ENCODE data around the gene PCDH1.

Gene PCDH1

DNA sequence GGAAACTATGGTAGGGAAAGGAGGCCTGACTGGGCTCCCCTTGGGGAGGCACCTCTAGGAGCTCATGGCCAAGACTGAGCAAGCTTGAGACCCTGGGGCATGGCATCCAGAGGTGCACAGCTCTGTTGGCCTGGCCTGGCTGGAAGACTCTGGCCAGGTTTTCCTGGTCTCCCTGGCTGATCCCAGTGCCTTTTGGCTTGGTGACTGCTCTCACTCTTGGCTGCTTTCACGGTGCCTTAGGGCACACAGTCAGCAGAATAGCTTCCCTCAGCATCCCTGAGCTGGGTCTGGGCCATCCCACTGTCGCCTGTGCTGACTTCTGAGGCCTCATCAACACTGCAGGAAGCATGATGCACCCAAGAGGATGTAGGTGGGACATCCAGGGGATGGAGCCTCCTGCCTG, 32.1 kb upstream of the PCDH1 start:
- TF ChIP-seq, protein P1, sequence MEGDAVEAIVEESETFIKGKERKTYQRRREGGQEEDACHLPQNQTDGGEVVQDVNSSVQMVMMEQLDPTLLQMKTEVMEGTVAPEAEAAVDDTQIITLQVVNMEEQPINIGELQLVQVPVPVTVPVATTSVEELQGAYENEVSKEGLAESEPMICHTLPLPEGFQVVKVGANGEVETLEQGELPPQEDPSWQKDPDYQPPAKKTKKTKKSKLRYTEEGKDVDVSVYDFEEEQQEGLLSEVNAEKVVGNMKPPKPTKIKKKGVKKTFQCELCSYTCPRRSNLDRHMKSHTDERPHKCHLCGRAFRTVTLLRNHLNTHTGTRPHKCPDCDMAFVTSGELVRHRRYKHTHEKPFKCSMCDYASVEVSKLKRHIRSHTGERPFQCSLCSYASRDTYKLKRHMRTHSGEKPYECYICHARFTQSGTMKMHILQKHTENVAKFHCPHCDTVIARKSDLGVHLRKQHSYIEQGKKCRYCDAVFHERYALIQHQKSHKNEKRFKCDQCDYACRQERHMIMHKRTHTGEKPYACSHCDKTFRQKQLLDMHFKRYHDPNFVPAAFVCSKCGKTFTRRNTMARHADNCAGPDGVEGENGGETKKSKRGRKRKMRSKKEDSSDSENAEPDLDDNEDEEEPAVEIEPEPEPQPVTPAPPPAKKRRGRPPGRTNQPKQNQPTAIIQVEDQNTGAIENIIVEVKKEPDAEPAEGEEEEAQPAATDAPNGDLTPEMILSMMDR (IDR thresholded peaks at IDR 0.05; ENCODE audit: low read depth, low read length), result no peak
- peak; percentile 27 for DNase-seq
- Histone ChIP-seq H3K4me3 (ENCODE audit: low read depth, low read length) (no peak overlapping the region), H3K27me3 (no peaks in the 10 kb centered on the region), H3K4me1 (peaks cover 5% of the 10 kb centered on the region), H3K36me3 (no peaks in the 10 kb centered on the region), H3K9me3 (no peaks in the 10 kb centered on the region)

DNA sequence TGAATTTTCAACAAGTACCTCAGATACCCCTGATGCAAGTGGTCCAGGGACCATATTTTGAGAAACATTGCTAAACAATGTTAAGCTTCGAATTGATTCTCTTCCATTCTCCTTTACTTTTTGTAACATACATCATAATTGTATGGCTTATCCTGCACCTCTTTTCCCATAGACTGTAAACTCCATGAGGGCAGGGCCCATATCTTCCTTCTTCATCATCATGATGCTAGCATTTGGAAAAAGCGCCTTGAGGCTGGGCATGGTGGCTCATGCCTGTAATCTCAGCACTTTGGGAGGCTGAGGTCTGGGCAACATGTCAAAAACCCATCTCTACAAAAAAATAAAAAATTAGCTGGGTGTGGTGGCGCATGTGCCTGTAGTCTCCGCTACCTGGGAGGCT, 31.0 kb upstream of the PCDH1 start:
- Histone ChIP-seq H3K4me1 (peaks cover 5% of the 10 kb centered on the region), H3K36me3 (no peaks in the 10 kb centered on the region)
- TF ChIP-seq, protein P1 (IDR thresholded peaks at IDR 0.05; ENCODE audit: low read depth, low read length), result no peak

DNA sequence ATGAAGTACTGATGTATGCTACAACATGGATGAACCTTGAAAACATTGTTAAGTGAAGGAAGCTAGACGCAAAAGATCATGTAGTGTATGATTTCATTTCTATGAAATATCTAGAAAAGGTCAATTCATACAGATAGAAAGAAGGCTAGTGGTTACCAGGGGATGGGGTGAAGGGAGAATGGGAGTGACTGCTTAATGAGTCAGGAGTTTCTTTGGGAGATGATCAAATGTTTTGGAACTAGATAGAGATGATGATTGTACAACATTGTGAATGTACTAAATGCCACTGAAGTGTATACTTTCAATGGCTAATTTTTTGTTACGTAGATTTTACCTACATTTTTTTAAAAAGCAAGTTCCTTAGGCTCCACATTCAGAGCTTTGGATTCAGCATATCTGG, 30.6 kb upstream of the PCDH1 start:
- Histone ChIP-seq H3K4me1 (peaks cover 3% of the 10 kb centered on the region), H3K36me3 (no peaks in the 10 kb centered on the region), H3K4me3 (ENCODE audit: low read depth, low read length) (no peak overlapping the region), H3K27me3 (no peaks in the 10 kb centered on the region), H3K9me3 (no peaks in the 10 kb centered on the region)
- TF ChIP-seq, protein P1 (IDR thresholded peaks at IDR 0.05; ENCODE audit: low read depth, low read length), result no peak
- DNase-seq, result no peak

More for the DNA sequence above, 31.0 kb upstream of the PCDH1 start:
- H3K4me3 ChIP-seq (ENCODE audit: low read depth, low read length), result no peak overlapping the region
- no peaks in the 10 kb centered on the region for H3K9me3 ChIP-seq
- H3K27me3 ChIP-seq, result no peaks in the 10 kb centered on the region
- DNase-seq, result no peak

GRCh38 chr5:141906972-141907371, 28.8 kb upstream of the PCDH1 start:
- H3K36me3 ChIP-seq, result no peaks in the 10 kb centered on the region
- no peaks in the 10 kb centered on the region for H3K27me3 ChIP-seq
- peaks cover 13% of the 10 kb centered on the region for H3K4me1 ChIP-seq
- DNase-seq, result no peak
- TF ChIP-seq, protein P1 (IDR thresholded peaks at IDR 0.05; ENCODE audit: low read depth, low read length), result no peak
- H3K9me3 ChIP-seq, result no peaks in the 10 kb centered on the region
- H3K4me3 ChIP-seq (ENCODE audit: low read depth, low read length), result no peak overlapping the region

DNA sequence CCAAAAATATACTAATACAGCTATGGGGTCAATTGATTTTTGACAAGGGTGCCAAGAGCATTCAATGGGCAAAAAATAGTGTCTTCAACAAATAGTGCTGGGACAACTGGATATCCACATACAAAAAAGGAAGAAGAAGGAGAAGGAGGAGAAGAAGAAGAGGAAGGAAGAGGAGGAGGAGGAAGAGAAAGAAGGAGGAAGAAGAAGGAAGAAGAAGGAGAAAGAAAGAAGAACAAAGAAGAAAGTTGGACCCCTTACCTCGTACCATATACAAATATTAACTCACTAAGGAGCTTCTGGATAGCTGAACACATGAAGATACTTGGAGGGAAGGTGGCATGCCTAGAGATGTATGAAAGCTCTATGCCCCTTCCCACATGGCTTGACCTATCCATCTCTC, 28.3 kb upstream of the PCDH1 start:
- H3K36me3 ChIP-seq, result no peaks in the 10 kb centered on the region
- DNase-seq, result no peak
- H3K27me3 ChIP-seq, result no peaks in the 10 kb centered on the region
- H3K4me1 ChIP-seq, result peaks cover 18% of the 10 kb centered on the region
- no peak overlapping the region for H3K4me3 ChIP-seq (ENCODE audit: low read depth, low read length)
- H3K9me3 ChIP-seq, result no peaks in the 10 kb centered on the region
- TF ChIP-seq, protein P1 (IDR thresholded peaks at IDR 0.05; ENCODE audit: low read depth, low read length), result no peak

GRCh38 chr5:141904551-141904950, 26.3 kb upstream of the PCDH1 start:
- Histone ChIP-seq H3K9me3 (no peaks in the 10 kb centered on the region), H3K36me3 (no peaks in the 10 kb centered on the region), H3K4me1 (peaks cover 21% of the 10 kb centered on the region), H3K4me3 (ENCODE audit: low read depth, low read length) (no peak overlapping the region), H3K27me3 (no peaks in the 10 kb centered on the region)
- TF ChIP-seq, protein P1 (IDR thresholded peaks at IDR 0.05; ENCODE audit: low read depth, low read length), result no peak
- no peak for DNase-seq
